ENCODE results near the gene RIMBP2.

Gene RIMBP2

GRCh38 chr12:130743176-130743575 lies 27.1 kb upstream of the RIMBP2 start:
- H3K4me1 ChIP-seq (ENCODE audit: control insufficient read depth, insufficient read depth, low read length): no peaks in the 10 kb centered on the region

More at GRCh38 chr12:130743176-130743575, 27.1 kb upstream of the RIMBP2 start:
- H3K27ac ChIP-seq (ENCODE audit: extremely low read depth, low read depth, low read length): no peak overlapping the region
- no peaks in the 10 kb centered on the region; the same call in 1 of the 2 replicates for H3K9me3 ChIP-seq (ENCODE audit: control insufficient read depth, insufficient read depth, low read depth, low read length)
- CTCF ChIA-PET: no interaction called here
- H3K36me3 ChIP-seq (ENCODE audit: control insufficient read depth in 2 of 2, insufficient read depth in 1 of 2, low read length in 2 of 2): no peaks in the 10 kb centered on the region
- no peak overlapping the region for H3K4me3 ChIP-seq (ENCODE audit: low read depth, low read length)
- TF ChIP-seq ZBTB44 (tag by site-specific recombination; IDR thresholded peaks at IDR 0.05) (no peak), ZFP69B (tag by site-specific recombination; IDR thresholded peaks at IDR 0.05) (no peak), ZBTB1 (tag by site-specific recombination; IDR thresholded peaks at IDR 0.05) (no peak), ZNF560 (tag by site-specific recombination; IDR thresholded peaks at IDR 0.05; ENCODE audit: borderline replicate concordance) (no peak), HOXC10 (CRISPR knock-in tag; IDR thresholded peaks at IDR 0.05) (no peak), ZNF280C (tag by site-specific recombination; IDR thresholded peaks at IDR 0.05) (no peak), ZNF18 (tag by site-specific recombination; IDR thresholded peaks at IDR 0.05) (no peak), PRDM2 (tag by site-specific recombination; IDR thresholded peaks at IDR 0.05; ENCODE audit: borderline replicate concordance) (no peak), ZNF37A (tag by site-specific recombination; IDR thresholded peaks at IDR 0.05) (no peak), BCL11A (tag by site-specific recombination; IDR thresholded peaks at IDR 0.05; ENCODE audit: low read depth) (no peak), ZNF488 (tag by site-specific recombination; IDR thresholded peaks at IDR 0.05) (no peak), SCRT2 (tag by site-specific recombination; IDR thresholded peaks at IDR 0.05) (no peak), BCL6B (tag by site-specific recombination; IDR thresholded peaks at IDR 0.05) (no peak)
- POLR2A ChIA-PET: no interaction called here

Data from HEK293 (cell line).